IMR-90 (cell line): ENCODE results near the gene CXCL11. TPM values are rescaled to one million over a fixed set of nuclear protein-coding genes. Genes with fewer than 3 reads are reported as not detected.

Experiments
- ATAC-seq: fragments of 200-7000 bp; cut with Tn5 transposase; 2 replicates; pipeline ENCODE4 v1.9.1; 2020; ENCODE audit warnings: low read depth, mild to moderate bottlenecking, moderate library complexity
- BruUV-seq: library from RNA; stranded (reverse); fragments of 400-500 nt; replicated peaks from 2 replicates; lab custom pipeline; 2021; lab: Mats Ljungman, UMichigan
- CTCF ChIA-PET: fragments of 300-600 bp; formaldehyde crosslinking; extraction: SDS; loops from one replicate; lab custom pipeline; 2021; ENCODE audit warnings: antibody characterized with exemption; lab: Yijun Ruan, JAX
- POLR2A ChIA-PET: fragments of 300-600 bp; sonication (Branson Sonifier 250); formaldehyde crosslinking; loops from one replicate; lab custom pipeline; 2022; ENCODE audit warnings: antibody characterized with exemption; ENCODE audit not compliant: unreplicated experiment; lab: Charles Lee
- DNase-seq: peaks from one replicate; pipeline ENCODE4 v3.0.0; 2013
- H2AFZ ChIP-seq: replicated peaks from 2 replicates; pipeline ENCODE3; 2013; ENCODE audit warnings: low read length, mild to moderate bottlenecking; ENCODE audit not compliant: poor library complexity
- H2AK5ac ChIP-seq: 2 replicates; pipeline ENCODE4 v1.6.1; 2013; ENCODE audit warnings: low read depth, low read length, inconsistent platforms
- H2AK9ac ChIP-seq: replicated peaks from 2 replicates; pipeline ENCODE3; 2013; ENCODE audit warnings: mild to moderate bottlenecking, low read depth, low read length, moderate library complexity; ENCODE audit not compliant: poor library complexity
- H2BK120ac ChIP-seq: 2 replicates; pipeline ENCODE4 v1.6.1; 2013; ENCODE audit warnings: low read depth, low read length, inconsistent platforms
- H2BK15ac ChIP-seq: 3 replicates; pipeline ENCODE4 v1.6.1; 2013; ENCODE audit warnings: low read depth, low read length, inconsistent platforms
- H2BK20ac ChIP-seq: 2 replicates; pipeline ENCODE4 v1.6.1; 2013; ENCODE audit warnings: low read depth, mild to moderate bottlenecking, inconsistent platforms, low read length, moderate library complexity
- H2BK5ac ChIP-seq: 2 replicates; pipeline ENCODE4 v1.6.1; 2013; ENCODE audit warnings: mild to moderate bottlenecking, low read depth, low read length, inconsistent platforms; ENCODE audit not compliant: poor library complexity, severe bottlenecking
- H3K14ac ChIP-seq: replicated peaks from 2 replicates; pipeline ENCODE4 v1.6.1; 2013; ENCODE audit warnings: low read depth, low read length, inconsistent platforms
- H3K18ac ChIP-seq: 2 replicates; pipeline ENCODE4 v1.6.1; 2013; ENCODE audit warnings: low read depth, low read length, control low read depth
- H3K23ac ChIP-seq: 2 replicates; pipeline ENCODE4 v1.6.1; 2013; ENCODE audit warnings: low read depth, low read length, inconsistent platforms
- H3K27ac ChIP-seq: 2 replicates; pipeline ENCODE4 v1.5.1; 2013; ENCODE audit warnings: mild to moderate bottlenecking, control low read depth, low read length; ENCODE audit not compliant: insufficient read depth
- H3K27me3 ChIP-seq: 2 replicates; pipeline ENCODE4 v1.6.1; 2013; ENCODE audit warnings: low read length; ENCODE audit not compliant: control insufficient read depth, insufficient read depth
- H3K36me3 ChIP-seq: 2 replicates; pipeline ENCODE4 v1.6.1; 2013; ENCODE audit warnings: low read length, mixed read lengths; ENCODE audit not compliant: control insufficient read depth, insufficient read depth
- H3K4ac ChIP-seq: 2 replicates; pipeline ENCODE4 v1.6.1; 2013; ENCODE audit warnings: low read depth, low read length, inconsistent platforms
- H3K4me1 ChIP-seq: 2 replicates; pipeline ENCODE4 v1.6.1; 2013; ENCODE audit warnings: low read length, mixed read lengths; ENCODE audit not compliant: control insufficient read depth, insufficient read depth
- H3K4me2 ChIP-seq: 2 replicates; pipeline ENCODE4 v1.6.1; 2013; ENCODE audit warnings: low read depth, mild to moderate bottlenecking, control low read depth, low read length, moderate library complexity
- H3K4me3 ChIP-seq: 2 replicates; pipeline ENCODE4 v1.5.1; 2013; ENCODE audit warnings: low read depth, mild to moderate bottlenecking, control low read depth, low read length, moderate library complexity; ENCODE audit not compliant: insufficient read depth
- H3K56ac ChIP-seq: 2 replicates; pipeline ENCODE4 v1.6.1; 2013; ENCODE audit warnings: low read length, inconsistent platforms; ENCODE audit not compliant: insufficient read depth; ENCODE audit errors: extremely low read depth
- H3K79me1 ChIP-seq, 2 experiments: 2 replicates each; pipeline ENCODE4 v1.6.1; 2013; ENCODE audit warnings: low read length in 2 of 2, inconsistent platforms in 1 of 2, low read depth in 1 of 2
- H3K9ac ChIP-seq: 2 replicates; pipeline ENCODE4 v1.6.1; 2013; ENCODE audit warnings: low read depth, low read length, control low read depth
- H3K9me1 ChIP-seq: 2 replicates; pipeline ENCODE4 v1.6.1; 2013; ENCODE audit warnings: low read length, inconsistent platforms; ENCODE audit not compliant: insufficient read depth
- H3K9me3 ChIP-seq: 2 replicates; pipeline ENCODE4 v1.6.1; 2013; ENCODE audit warnings: low read length; ENCODE audit not compliant: control insufficient read depth, insufficient read depth
- H4K20me1 ChIP-seq: 2 replicates; pipeline ENCODE4 v1.6.1; 2013; ENCODE audit warnings: low read length, inconsistent platforms; ENCODE audit not compliant: insufficient read depth
- H4K5ac ChIP-seq: 2 replicates; pipeline ENCODE4 v1.6.1; 2013; ENCODE audit warnings: mild to moderate bottlenecking, low read depth, low read length, control low read depth
- H4K8ac ChIP-seq, 2 experiments: 2 replicates each; pipeline ENCODE4 v1.6.1; 2013; ENCODE audit warnings: low read depth in 2 of 2, low read length in 2 of 2, control low read depth in 1 of 2, inconsistent platforms in 1 of 2
- H4K91ac ChIP-seq: 2 replicates; pipeline ENCODE4 v1.6.1; 2013; ENCODE audit warnings: low read depth, low read length, inconsistent platforms; ENCODE audit not compliant: insufficient read depth
- BHLHE40 ChIP-seq: fragments of 150-350 bp; IDR thresholded peaks from 2 replicates; pipeline ENCODE4 v1.6.1; 2016; ENCODE audit warnings: mild to moderate bottlenecking, low read depth, low read length
- CEBPB ChIP-seq: IDR thresholded peaks from 2 replicates; pipeline ENCODE4 v1.6.1; 2012; ENCODE audit warnings: low read depth, low read length, improper control_type of control experiment
- CHD1 ChIP-seq: IDR thresholded peaks from 2 replicates; pipeline ENCODE4 v1.6.1; 2012; ENCODE audit warnings: low read depth, low read length, improper control_type of control experiment
- FOS ChIP-seq: fragments of 150-350 bp; IDR thresholded peaks from 2 replicates; pipeline ENCODE4 v1.6.1; 2016; ENCODE audit warnings: low read depth, low read length
- MXI1 ChIP-seq: IDR thresholded peaks from 2 replicates; pipeline ENCODE4 v1.6.1; 2012; ENCODE audit warnings: low read depth, mild to moderate bottlenecking, low read length, moderate library complexity, borderline replicate concordance
- NFE2L2 ChIP-seq: fragments of 150-350 bp; IDR thresholded peaks from 2 replicates; pipeline ENCODE4 v1.6.1; 2016; ENCODE audit warnings: low read depth, mild to moderate bottlenecking, low read length
- POLR2A ChIP-seq: IDR thresholded peaks from 2 replicates; pipeline ENCODE4 v1.6.1; 2012; ENCODE audit warnings: mild to moderate bottlenecking, low read depth, low read length
- RCOR1 ChIP-seq: IDR thresholded peaks from 2 replicates; pipeline ENCODE4 v1.6.1; 2012; ENCODE audit warnings: mild to moderate bottlenecking, low read length, improper control_type of control experiment; ENCODE audit not compliant: insufficient replicate concordance
- RFX5 ChIP-seq: IDR thresholded peaks from 2 replicates; pipeline ENCODE4 v1.8.0; 2012; ENCODE audit warnings: low read depth, mild to moderate bottlenecking, low read length, moderate library complexity
- SMC3 ChIP-seq: fragments of 150-350 bp; IDR thresholded peaks from 2 replicates; pipeline ENCODE4 v1.6.1; 2016; ENCODE audit warnings: low read depth, mild to moderate bottlenecking, antibody characterized with exemption, low read length, moderate library complexity
- WGBS, 2 experiments: methylation state at CpG; one replicate each; pipeline versions ENCODE4 v1.1.5 to v1.1.7; 2013; ENCODE audit warnings: missing lambda C conversion rate in 2 of 2; ENCODE audit not compliant: insufficient read length in 1 of 2; ENCODE audit errors: extremely low coverage in 2 of 2; 5-methylcytosine and 5-hydroxymethylcytosine counted together
- dilution Hi-C: fragments of 300-500 bp; cut with HindIII; formaldehyde crosslinking; loops from one replicate; pipeline ENCODE4 v1.14.3; 2018; ENCODE audit warnings: low sequenced_read_pairs; ENCODE audit not compliant: unreplicated experiment
- in situ Hi-C: fragments of 300-500 bp; cut with MboI; formaldehyde crosslinking; loops from 3 replicates; pipeline ENCODE4 v1.14.3; 2019; ENCODE audit warnings: low sequenced_read_pairs, inconsistent platforms, mixed read lengths
- intact Hi-C: fragments of 100-400 bp; cut with micrococcal nuclease; formaldehyde crosslinking; loops from 2 replicates; pipeline ENCODE4 v1.10.0; 2022
- polyA plus RNA-seq, 3 experiments: library from polyadenylated mRNA; depleted of rRNA; stranded (reverse); fragments of >200 nt; gene quantifications; 2 replicates each; pipeline ENCODE4 v1.2.3, GENCODE V29; 2012; ENCODE audit warnings: low replicate concordance in 1 of 3
- total RNA-seq: library from RNA; depleted of rRNA; stranded (reverse); fragments of >200 nt; gene quantifications from 2 replicates; pipeline ENCODE4 v1.2.3, GENCODE V29; 2012
- TF ChIP-seq, protein P1 (sequence below): fragments of 150-350 bp; IDR thresholded peaks from 2 replicates; pipeline ENCODE4 v1.6.1; 2016; ENCODE audit warnings: low read depth, mild to moderate bottlenecking, low read length, moderate library complexity, borderline replicate concordance
- TF ChIP-seq, protein P2 (sequence below): conservative IDR thresholded peaks from 2 replicates; pipeline ENCODE4 v1.5.1; 2012; ENCODE audit warnings: mild to moderate bottlenecking, low read depth, low read length, improper control_type of control experiment
- TF ChIP-seq, protein P3 (sequence below): fragments of 150-350 bp; IDR thresholded peaks from 2 replicates; pipeline ENCODE4 v1.6.1; 2017; ENCODE audit warnings: mild to moderate bottlenecking, antibody characterized with exemption, low read length, low read depth

Gene CXCL11
- total and polyA plus RNA-seq, 2 of the 4 experiments (the other 2 are of a cell fraction) = under 0.01 TPM; not detected in 1

DNA sequence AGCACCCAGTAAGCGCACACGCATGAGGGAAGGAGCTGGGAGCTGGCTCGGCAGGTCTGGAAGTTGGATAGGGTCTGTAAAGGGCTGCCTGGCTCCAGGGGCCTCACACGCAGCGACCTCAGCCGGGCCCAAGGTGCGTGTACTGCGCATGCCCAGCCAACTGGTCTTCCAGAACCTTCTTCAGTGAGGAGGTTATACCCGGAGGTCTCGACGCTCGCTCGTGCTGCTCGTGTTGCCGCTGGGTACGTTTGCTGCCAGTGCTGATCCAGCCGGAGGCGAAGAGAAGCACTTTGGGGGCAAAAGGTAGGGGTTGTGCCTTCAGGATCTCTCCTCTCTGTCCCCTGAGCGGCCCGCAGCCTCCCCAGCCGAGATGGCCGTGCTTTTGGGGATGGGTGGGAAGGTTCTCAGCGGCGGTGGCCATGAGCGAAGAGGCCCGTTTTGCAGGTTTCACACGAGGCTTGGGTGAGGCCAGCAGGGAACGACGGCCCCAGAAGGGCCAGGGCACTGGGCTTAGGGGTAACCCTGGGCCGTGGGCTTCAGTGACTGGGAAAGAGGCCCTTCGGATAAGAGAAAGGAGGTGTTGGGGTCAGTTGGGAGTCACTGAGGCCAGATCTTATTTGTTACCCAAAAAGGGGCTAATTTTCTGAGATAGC, 24.7 kb downstream of the CXCL11 start:
- Histone ChIP-seq H3K9me3 (no peaks in the 10 kb centered on the region), H3K9ac (peak overlapping the region; percentile 81; the same call in 1 of the 2 replicates), H2AK5ac (peak overlapping the region; percentile 98), H2BK120ac (peak overlapping the region; percentile 99), H3K4me1 (peaks cover 19% of the 10 kb centered on the region), H4K5ac (peak overlapping the region; percentile 16), H3K27ac (peak overlapping the region; percentile 85), H3K23ac (peak overlapping the region; percentile 97), H4K8ac (peak overlapping the region; percentile 87 to 96), H3K4me2 (peak overlapping the region; percentile 67), H3K36me3 (no peaks in the 10 kb centered on the region), H4K91ac (peak overlapping the region; percentile 97), H2BK15ac (peak overlapping the region; percentile 91), H3K18ac (peak overlapping the region; percentile 97), H3K4me3 (no peak overlapping the region), H2AFZ (peak overlapping the region; percentile 93), H3K27me3 (no peaks in the 10 kb centered on the region), H3K79me1 (no peaks in the 10 kb centered on the region; a peak in 1 of 4 replicates), H2BK20ac (peak overlapping the region; percentile 94), H2BK5ac (peak overlapping the region; percentile 89), H4K20me1 (no peaks in the 10 kb centered on the region), H3K56ac (peak overlapping the region; percentile 100), H3K4ac (peak overlapping the region; percentile 95), H2AK9ac (peak overlapping the region; percentile 91), H3K9me1 (peaks cover 13% of the 10 kb centered on the region), H3K14ac (peak overlapping the region; percentile 51)
- DNase-seq (no peak), ATAC-seq (no peak)
- WGBS, 2 experiments = 97% methylated on average over 15 of the region's 31 CpGs; no CpG with 5 or more reads in 1 of the 2 experiments
- in situ Hi-C loops (no loop called here), dilution Hi-C loops (no loop called here), intact Hi-C loops (no loop called here)
- ChIA-PET POLR2A (no interaction called here), CTCF (no interaction called here)
- no TSS peak for BruUV-seq
- TF ChIP-seq CHD1 (no peak), BHLHE40 (no peak), CEBPB (no peak), NFE2L2 (no peak), FOS (no peak), MXI1 (no peak), RCOR1 (no peak), RFX5 (no peak), SMC3 (no peak), POLR2A (no peak)
- TF ChIP-seq, protein P1, sequence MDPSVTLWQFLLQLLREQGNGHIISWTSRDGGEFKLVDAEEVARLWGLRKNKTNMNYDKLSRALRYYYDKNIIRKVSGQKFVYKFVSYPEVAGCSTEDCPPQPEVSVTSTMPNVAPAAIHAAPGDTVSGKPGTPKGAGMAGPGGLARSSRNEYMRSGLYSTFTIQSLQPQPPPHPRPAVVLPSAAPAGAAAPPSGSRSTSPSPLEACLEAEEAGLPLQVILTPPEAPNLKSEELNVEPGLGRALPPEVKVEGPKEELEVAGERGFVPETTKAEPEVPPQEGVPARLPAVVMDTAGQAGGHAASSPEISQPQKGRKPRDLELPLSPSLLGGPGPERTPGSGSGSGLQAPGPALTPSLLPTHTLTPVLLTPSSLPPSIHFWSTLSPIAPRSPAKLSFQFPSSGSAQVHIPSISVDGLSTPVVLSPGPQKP = no peak
- TF ChIP-seq, protein P2, sequence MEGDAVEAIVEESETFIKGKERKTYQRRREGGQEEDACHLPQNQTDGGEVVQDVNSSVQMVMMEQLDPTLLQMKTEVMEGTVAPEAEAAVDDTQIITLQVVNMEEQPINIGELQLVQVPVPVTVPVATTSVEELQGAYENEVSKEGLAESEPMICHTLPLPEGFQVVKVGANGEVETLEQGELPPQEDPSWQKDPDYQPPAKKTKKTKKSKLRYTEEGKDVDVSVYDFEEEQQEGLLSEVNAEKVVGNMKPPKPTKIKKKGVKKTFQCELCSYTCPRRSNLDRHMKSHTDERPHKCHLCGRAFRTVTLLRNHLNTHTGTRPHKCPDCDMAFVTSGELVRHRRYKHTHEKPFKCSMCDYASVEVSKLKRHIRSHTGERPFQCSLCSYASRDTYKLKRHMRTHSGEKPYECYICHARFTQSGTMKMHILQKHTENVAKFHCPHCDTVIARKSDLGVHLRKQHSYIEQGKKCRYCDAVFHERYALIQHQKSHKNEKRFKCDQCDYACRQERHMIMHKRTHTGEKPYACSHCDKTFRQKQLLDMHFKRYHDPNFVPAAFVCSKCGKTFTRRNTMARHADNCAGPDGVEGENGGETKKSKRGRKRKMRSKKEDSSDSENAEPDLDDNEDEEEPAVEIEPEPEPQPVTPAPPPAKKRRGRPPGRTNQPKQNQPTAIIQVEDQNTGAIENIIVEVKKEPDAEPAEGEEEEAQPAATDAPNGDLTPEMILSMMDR = no peak
- TF ChIP-seq, protein P3, sequence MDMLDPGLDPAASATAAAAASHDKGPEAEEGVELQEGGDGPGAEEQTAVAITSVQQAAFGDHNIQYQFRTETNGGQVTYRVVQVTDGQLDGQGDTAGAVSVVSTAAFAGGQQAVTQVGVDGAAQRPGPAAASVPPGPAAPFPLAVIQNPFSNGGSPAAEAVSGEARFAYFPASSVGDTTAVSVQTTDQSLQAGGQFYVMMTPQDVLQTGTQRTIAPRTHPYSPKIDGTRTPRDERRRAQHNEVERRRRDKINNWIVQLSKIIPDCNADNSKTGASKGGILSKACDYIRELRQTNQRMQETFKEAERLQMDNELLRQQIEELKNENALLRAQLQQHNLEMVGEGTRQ = no peak
